DLD1 (cell line): Measurements from ENCODE around the gene PIEZO1.

Experiments
- in situ Hi-C: cut with HindIII; loops from 2 replicates; pipeline ENCODE4 v1.10.0; 2017; ENCODE audit warnings: low sequenced_read_pairs

The PIEZO1 gene

GRCh38 chr16:88721815-88722755 is 62.9 kb downstream of the PIEZO1 start:
- in situ Hi-C loops = no loop called here

- in situ Hi-C loops = no loop called here
These were observed 63.8 kb downstream of the PIEZO1 start for GRCh38 chr16:88721236-88721635.

- in situ Hi-C loops = no loop called here
These were observed 64.5 kb downstream of the PIEZO1 start for GRCh38 chr16:88720396-88720970.

GRCh38 chr16:88719933-88720296 is 65.1 kb downstream of the PIEZO1 start:
- in situ Hi-C loops = no loop called here

GRCh38 chr16:88719267-88719932 is 65.6 kb downstream of the PIEZO1 start:
- in situ Hi-C loops = no loop called here

- in situ Hi-C loops = no loop called here
These were observed 66.8 kb downstream of the PIEZO1 start for GRCh38 chr16:88718178-88718577.

GRCh38 chr16:88716601-88717001 is 68.4 kb downstream of the PIEZO1 start:
- in situ Hi-C loops = no loop called here

GRCh38 chr16:88716201-88716600 is 68.8 kb downstream of the PIEZO1 start:
- in situ Hi-C loops = no loop called here

GRCh38 chr16:88715312-88716190 is 69.5 kb downstream of the PIEZO1 start:
- in situ Hi-C loops = no loop called here

- in situ Hi-C loops = no loop called here
These were observed 70.4 kb downstream of the PIEZO1 start for GRCh38 chr16:88714420-88715302.

- in situ Hi-C loops = no loop called here
These were observed 71.2 kb downstream of the PIEZO1 start for GRCh38 chr16:88713568-88714419.

GRCh38 chr16:88713054-88713453 is 72.0 kb downstream of the PIEZO1 start:
- in situ Hi-C loops = no loop called here

- in situ Hi-C loops = no loop called here
These were observed 72.5 kb downstream of the PIEZO1 start for GRCh38 chr16:88712362-88712979.

- in situ Hi-C loops = no loop called here
These were observed 73.2 kb downstream of the PIEZO1 start for GRCh38 chr16:88711750-88712340.

- in situ Hi-C loops = no loop called here
These were observed 74.5 kb downstream of the PIEZO1 start for GRCh38 chr16:88710556-88710955.

- in situ Hi-C loops = no loop called here
These were observed 77.8 kb downstream of the PIEZO1 start for GRCh38 chr16:88706965-88707826.
